GM11168 (cell line): Measurements from ENCODE around the gene ATP6V0C.
"Not testable (repeated sequence)": the region's sequence is repeated elsewhere in the genome, so short reads cannot be mapped to it uniquely, and the experiment has no call there.

Experiments used
- in situ Hi-C: fragments of 300-500 bp; cut with MboI; formaldehyde crosslinking; loops from one replicate; pipeline ENCODE4 v1.12.0; 2022; ENCODE audit warnings: low sequenced_read_pairs; ENCODE audit not compliant: unreplicated experiment

ATP6V0C gene

DNA sequence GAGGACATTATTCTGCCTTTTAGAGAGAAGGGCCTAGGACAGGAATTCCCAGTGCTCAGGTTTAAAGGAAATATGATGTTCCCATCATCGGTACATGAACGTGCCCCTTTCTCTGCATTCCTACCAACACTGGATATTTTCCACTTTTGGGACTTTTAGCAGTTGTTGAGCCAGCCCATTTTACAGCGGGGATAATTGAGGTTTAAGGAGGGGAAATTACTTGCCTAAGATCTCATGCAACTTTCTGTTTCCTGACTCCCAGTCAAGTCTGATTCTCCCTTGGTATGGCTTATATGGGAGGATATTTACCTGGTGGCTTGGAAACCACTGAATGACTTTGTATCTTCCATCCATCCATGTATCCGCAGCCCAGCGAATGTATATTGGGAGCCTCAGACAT, 20.6 kb downstream of the ATP6V0C start:
- in situ Hi-C loops = not testable (repeated sequence)

DNA sequence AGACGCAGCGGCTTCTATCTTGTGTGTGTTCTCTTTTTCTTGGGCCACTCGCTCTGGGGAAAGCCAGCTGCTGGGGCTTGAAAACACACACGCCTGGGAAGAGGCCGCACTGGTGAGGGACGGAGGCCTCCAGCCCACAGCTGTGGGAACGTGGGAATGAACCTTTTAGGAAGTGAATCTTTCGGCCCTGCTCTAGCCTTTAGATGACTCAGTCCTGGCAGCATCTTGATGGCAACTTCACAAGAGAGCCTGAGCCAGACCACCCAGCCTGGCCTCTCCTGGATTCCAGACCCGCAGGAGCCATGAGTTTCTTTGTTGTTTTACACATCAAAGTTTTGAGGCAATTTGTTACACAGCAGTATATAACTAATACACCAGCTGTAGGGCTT, 21.9 kb downstream of the ATP6V0C start:
- in situ Hi-C loops = no loop called here

DNA sequence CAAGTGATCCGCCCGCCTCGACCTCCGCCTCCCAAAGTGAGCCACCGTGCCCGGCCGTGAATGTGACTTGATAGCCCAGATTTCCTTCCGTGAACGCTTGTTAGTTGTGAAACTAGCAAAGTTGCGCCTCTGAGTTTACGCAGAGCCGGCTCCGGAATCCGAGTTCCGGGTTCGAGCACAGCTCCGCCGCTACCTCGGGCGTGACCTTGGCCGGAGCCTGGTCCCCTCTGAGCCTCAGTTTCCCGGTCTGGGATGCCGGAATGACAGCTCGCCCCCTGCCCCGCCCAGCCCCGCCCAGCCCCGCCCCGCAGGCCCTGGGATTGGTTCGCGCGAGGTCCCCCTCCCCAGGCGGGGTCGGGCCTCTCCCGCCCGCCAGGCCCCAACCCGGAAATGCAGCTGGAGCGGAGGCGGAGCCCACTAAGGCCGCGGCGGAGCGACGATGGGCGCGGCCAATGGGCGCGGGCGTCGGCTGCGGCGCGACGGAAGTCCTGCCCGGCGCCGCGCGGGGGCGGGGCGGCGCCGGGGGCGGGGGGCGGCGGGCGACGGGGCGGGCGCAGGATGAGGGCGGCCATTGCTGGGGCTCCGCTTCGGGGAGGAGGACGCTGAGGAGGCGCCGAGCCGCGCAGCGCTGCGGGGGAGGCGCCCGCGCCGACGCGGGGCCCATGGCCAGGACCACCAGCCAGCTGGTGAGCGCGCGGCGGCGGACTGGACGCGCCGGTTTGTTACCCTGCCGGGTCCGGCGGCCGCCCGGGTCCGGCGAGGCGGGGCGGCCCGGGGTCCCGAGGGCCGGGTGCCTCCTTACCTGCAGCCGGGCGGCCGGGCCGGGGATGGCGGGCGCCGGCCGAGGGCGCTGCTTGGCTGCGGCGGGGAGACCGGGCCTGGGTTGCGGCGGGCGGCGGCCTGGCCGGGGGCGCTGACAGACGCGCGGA, 24.0 kb downstream of the ATP6V0C start, which contains the start of gene PDPK1:
PDPK1 (plus strand) TSS at position 571 of the 929 bp plus-strand sequence; CDS start at position 663, 92 bp downstream.
- in situ Hi-C loops = no loop called here

DNA sequence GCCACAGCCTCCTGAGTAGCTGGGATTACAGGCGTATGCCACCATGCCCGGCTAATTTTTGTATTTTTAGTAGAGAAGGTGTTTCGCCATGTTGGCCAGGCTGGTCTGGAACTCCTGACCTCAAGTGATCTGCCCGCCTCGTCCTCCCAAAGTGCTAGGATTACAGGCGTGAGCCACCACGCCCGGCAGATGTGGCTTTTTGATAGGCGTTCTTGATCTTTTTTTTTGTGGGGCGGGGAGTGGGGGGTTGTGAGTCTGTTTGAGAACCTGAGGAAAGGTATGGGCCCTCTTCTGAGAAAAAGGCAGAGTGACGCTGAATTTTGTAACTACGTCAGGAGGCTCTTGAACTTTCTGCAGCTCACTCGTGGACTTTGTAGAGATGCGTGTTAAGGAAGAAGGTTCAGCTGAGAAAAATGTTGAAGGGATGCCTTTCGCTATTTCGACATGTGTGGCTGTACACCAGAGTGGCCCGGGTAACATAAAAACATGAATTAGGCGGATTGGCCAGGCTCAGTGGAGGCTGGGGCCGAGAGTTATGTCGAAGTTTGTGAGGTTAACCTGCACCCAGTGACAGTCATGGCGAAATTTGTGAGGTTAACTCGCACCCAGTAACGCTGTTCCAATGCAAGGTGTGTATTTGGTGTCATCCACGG, 25.6 kb downstream of the ATP6V0C start:
- in situ Hi-C loops = not testable (repeated sequence)

GRCh38 chr16:2539845-2540458, 26.2 kb downstream of the ATP6V0C start:
- in situ Hi-C loops = loop anchor here (5.0 kb wide), 1 partner anchor 117 kb away; no protein-coding TSS in a partner anchor

DNA sequence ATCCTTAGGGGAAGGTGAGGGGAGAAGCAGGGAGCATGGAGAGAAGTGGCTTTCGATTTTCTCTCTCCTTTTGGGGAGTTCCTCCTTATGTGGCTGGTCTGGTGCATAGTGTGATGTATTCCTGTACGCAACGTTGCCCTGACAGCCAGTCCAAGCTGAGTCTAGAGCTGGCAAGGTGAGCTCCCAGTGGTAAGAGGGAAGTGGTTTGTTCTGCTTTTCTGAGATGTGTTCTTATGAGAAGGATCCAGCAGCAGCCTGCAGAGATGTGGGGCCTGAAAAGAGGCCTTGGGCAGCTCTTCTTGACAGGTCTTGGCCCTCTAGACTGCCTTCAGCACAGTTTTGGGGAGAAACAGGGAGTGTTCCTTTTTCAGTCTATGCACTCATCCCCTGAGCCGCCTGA, 27.2 kb downstream of the ATP6V0C start:
- in situ Hi-C loops = loop anchor here (5.0 kb wide), 1 partner anchor 116 kb away; no protein-coding TSS in a partner anchor

- in situ Hi-C loops = loop anchor here (5.0 kb wide), 1 partner anchor 116 kb away; no protein-coding TSS in a partner anchor
These were observed 27.7 kb downstream of the ATP6V0C start for GRCh38 chr16:2541409-2541808.

DNA sequence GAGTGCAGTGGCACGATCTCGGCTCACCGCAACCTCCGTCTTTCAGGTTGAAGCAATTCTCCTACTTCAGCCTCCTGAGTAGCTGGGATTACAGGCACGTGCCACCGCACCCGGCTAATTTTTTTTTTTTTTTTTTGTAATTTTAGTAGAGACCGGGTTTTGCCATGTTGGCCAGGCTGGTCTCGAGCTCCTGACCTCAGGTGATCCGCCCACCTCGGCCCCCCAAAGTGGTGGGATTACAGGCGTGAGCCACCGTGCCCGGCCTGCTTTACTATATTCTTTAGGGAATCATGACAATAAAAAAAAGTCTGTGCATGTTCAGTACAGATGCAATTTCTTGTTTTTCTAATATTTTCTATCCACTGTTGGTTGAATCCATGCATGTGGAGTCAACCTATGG, 30.0 kb downstream of the ATP6V0C start:
- in situ Hi-C loops = loop anchor here (5.0 kb wide), 1 partner anchor 114 kb away; no protein-coding TSS in a partner anchor

- in situ Hi-C loops = not testable (repeated sequence)
These were observed 36.6 kb downstream of the ATP6V0C start for GRCh38 chr16:2550283-2550878.

- in situ Hi-C loops = not testable (repeated sequence)
These were observed 37.7 kb downstream of the ATP6V0C start for GRCh38 chr16:2551420-2551889.

- in situ Hi-C loops = not testable (repeated sequence)
These were observed 41.1 kb downstream of the ATP6V0C start for GRCh38 chr16:2554709-2555425.

- in situ Hi-C loops = not testable (repeated sequence)
These were observed 43.4 kb downstream of the ATP6V0C start for GRCh38 chr16:2557150-2557549.

- in situ Hi-C loops = not testable (repeated sequence)
These were observed 46.5 kb downstream of the ATP6V0C start for GRCh38 chr16:2560131-2560797.

GRCh38 chr16:2560798-2561133, 47.0 kb downstream of the ATP6V0C start:
- in situ Hi-C loops = not testable (repeated sequence)

DNA sequence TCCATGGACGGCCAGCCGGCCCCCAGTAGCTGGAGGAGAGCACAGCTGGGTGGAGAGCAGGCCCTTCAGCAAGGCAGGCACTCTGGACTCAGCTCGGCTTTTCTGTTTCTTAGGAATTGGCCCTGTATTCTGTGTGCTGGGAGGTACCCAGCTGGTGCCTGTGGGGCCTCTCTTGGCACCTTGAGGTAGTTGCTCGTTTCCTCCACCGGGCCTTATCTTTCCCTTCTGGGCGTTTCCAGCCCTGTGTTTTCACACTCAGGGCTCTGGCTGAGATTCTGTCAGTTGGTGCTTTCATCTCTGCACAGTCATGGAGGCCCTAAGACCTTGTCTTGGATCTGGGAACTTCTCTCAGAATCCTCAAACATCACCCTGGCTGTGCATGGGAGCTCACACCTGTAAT, 53.8 kb downstream of the ATP6V0C start:
- in situ Hi-C loops = not testable (repeated sequence)

DNA sequence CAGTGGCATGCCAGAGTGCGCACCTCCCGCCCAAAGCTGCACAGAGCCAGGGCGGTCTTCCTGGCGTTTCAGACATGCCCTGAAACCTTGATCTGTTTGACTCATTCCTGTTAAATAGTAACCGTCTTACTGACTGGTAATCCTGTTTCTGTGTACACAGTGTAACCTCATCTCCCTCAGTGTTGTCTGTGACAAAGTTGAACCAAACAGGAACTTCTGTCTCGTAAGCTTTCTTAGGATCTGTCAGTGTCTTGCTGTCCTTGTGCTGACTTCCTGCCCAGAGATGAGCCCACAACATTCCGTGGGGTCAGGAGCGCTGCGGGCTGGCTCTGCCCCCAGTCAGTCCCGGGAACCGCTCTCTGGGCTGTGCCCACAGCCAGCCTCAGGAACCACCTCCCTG, 54.8 kb downstream of the ATP6V0C start:
- in situ Hi-C loops = not testable (repeated sequence)
